Pancreas (tissue), 10 donors: ENCODE data around the gene ATP1A1. TPM values are rescaled to one million over a fixed set of nuclear protein-coding genes. Genes with fewer than 3 reads are reported as not detected.

Experiments used
- ATAC-seq, 4 donors: fragments of 200-7000 bp; cut with Tn5 transposase; one replicate each; pipeline versions ENCODE4 v1.8.0 to v1.9.1; 2020; ENCODE audit warnings: mild to moderate bottlenecking in 4 of 4, moderate library complexity in 4 of 4
- DNase-seq, 6 donors: peaks; one replicate each; pipeline ENCODE4 v3.0.0-alpha.2; 2020
- FAIRE-seq: peaks from 2 replicates; lab custom pipeline; 2012; peaks lifted over from hg19 to GRCh38; lab: Jason Lieb, UNC
- H3K27ac ChIP-seq, 4 donors: fragments of 200-600 bp; sonication (generic); 1 replicate in 3 of 4; 2 replicates in 1 of 4; pipeline versions ENCODE4 v1.5.0 to v1.8.0; 2020
- H3K27me3 ChIP-seq, 4 donors: fragments of 200-600 bp; one replicate each; pipeline ENCODE4 v1.8.0; 2021
- H3K36me3 ChIP-seq, 3 donors: fragments of 200-600 bp; sonication (generic) in 1 of 3; one replicate each; pipeline versions ENCODE4 v1.5.0 to v1.8.0; 2020 to 2021
- H3K4me1 ChIP-seq, 3 donors: fragments of 200-600 bp; one replicate each; pipeline ENCODE4 v1.8.0; 2021
- H3K4me3 ChIP-seq, 4 donors: fragments of 200-600 bp; sonication (generic) in 2 of 4; one replicate each; pipeline versions ENCODE4 v1.5.0 to v1.8.0; 2020 to 2021
- H3K9me3 ChIP-seq, 4 donors: fragments of 200-600 bp; one replicate each; pipeline ENCODE4 v1.8.0; 2021
- WGBS, 2 donors: extraction: QIAGEN DNeasy Blood & Tissue Kit; methylation state at CpG; one replicate each; pipeline ENCODE4 v1.1.7; 2013; 5-methylcytosine and 5-hydroxymethylcytosine counted together
- intact Hi-C, 3 donors: fragments of 100-400 bp; cut with DNase I; formaldehyde crosslinking; loops; one replicate each; pipeline versions ENCODE4 v1.11.1 to v1.14.2; 2022
- polyA plus RNA-seq, 2 donors: library from polyadenylated mRNA; stranded (reverse); fragments of 200-250 nt; gene quantifications; one replicate each; pipeline ENCODE4 v1.2.3, GENCODE V29; 2013
- total RNA-seq, 6 donors: library from RNA; stranded (reverse); fragmentation: NEBNext Ultra II Directional in 4 of 6; extraction: Animal tissue kit (Norgen Biotek cat#: 25700) in 4 of 6; gene quantifications; one replicate each; pipeline versions ENCODE4 v1.2.1 to v1.2.4, GENCODE V29; 2021 to 2023
- TF ChIP-seq, protein P1 (sequence below), 4 donors: fragments of 200-600 bp; sonication (generic) in 3 of 4; IDR thresholded peaks; one replicate each; pipeline versions ENCODE4 v1.5.0 to v1.8.0; 2021; ENCODE audit warnings: antibody characterized with exemption in 4 of 4
- donor health status: healthy with polysubstance abuse.
- donor health status: DM: no; HTN: no; CAD: no; lungs with moderate emphysema.
- donor health status: DM: no; HTN: no; CAD: no.
- donor health status: control.
- donor health status: control.
- donor health status: Bipolar disorder and iron deficiency.
- donor health status: DM: yes; HTN: yes; CAD: no.
- donor health status: DM: no; HTN: no; CAD: no.
- donor health status: DM: no; HTN: no; CAD: no.
- donor health status: DM: yes; HTN: yes; CAD: no.

The ATP1A1 gene
- total and polyA plus RNA-seq, 8 donors: 226 to 735 (median 490) TPM

DNA sequence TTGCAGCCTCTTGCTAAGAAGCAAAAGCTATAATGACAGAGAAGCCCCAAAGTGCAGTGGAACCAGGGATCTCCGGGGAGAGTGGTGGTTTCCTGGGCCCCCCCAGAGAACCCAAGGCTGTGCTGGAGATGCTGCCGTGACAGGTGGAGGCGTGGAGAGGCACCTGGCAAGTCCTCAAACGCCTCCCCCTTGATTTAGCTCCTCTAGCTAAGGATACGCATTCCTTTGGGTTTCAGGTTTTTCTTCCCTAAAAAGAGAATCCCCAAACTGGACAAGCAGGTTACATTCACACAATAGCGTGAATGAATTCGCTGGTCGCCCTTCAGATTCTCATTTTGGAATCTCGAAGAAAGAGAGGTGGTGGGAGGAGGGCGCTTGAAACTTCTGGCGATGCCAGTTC, 853 bp upstream of the ATP1A1 start:
- DNase-seq: peak in 1 of 6 donors; percentile 40

DNA sequence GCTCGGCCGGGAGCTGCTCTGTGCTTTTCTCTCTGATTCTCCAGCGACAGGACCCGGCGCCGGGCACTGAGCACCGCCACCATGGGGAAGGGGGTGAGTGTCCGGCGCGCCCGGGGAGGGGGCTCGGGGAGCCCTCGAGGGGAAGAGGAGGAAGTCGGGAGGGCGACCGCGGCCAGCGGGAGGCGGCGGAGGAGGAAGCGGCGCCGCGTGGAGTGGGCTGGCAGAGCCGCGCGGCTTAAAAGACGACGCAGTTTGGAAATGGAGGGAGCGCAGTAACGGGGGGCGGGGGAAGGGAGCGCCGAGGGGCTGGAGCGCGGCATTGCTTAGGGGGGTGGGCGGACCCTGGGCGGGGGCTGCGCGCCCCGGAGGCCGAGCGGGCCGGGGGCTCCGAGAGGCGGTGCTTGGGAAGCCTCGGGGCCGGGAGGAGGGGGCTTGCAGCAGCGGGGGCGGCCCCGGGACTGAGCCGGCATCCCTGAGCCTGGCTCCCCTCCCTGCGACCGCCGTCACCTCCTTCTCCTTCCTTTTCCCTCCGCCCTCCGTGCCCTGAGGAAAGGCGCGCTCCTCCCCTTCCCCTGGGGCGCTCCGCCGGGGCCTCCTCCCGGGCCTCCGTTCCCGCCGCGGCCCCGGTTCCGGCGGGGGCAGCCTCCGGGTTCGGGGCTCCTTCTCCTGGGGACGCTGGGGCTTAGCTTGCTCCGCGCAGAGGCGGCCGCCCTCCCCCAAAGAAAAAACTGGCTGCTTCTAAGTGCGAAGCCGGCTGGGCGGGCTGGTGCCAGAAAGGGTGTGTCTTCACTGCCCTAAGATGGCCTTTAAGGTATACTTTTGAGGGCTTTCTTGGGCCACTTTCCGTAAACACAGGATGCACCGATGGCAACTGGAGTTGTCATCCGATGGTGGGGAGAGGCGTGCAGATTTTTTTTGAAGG, 648 bp downstream of the ATP1A1 start:
- Histone ChIP-seq H3K36me3 (no peaks in the 10 kb centered on the region), H3K27me3 (no peaks in the 10 kb centered on the region), H3K4me3 (peak overlapping the region; percentile 82 to 96 (median 91)), H3K27ac (peak overlapping the region; percentile 91 to 96 (median 94)), H3K9me3 (no peaks in the 10 kb centered on the region), H3K4me1 (peaks cover 11 to 37% (median 27%) of the 10 kb centered on the region in 3 donors)
- WGBS, 2 donors: 0 to 1% methylated on average over 29 to 84 of the region's 84 CpGs
- intact Hi-C loops: loop anchor here in 2 of 3 donors (10.0 kb wide), 2 partner anchors 59 to 219 kb away; no protein-coding TSS in a partner anchor
- FAIRE-seq (no peak), ATAC-seq (peak; percentile 26 to 52 (median 31)), DNase-seq (peak; percentile 62 to 86 (median 78))
- TF ChIP-seq, protein P1, sequence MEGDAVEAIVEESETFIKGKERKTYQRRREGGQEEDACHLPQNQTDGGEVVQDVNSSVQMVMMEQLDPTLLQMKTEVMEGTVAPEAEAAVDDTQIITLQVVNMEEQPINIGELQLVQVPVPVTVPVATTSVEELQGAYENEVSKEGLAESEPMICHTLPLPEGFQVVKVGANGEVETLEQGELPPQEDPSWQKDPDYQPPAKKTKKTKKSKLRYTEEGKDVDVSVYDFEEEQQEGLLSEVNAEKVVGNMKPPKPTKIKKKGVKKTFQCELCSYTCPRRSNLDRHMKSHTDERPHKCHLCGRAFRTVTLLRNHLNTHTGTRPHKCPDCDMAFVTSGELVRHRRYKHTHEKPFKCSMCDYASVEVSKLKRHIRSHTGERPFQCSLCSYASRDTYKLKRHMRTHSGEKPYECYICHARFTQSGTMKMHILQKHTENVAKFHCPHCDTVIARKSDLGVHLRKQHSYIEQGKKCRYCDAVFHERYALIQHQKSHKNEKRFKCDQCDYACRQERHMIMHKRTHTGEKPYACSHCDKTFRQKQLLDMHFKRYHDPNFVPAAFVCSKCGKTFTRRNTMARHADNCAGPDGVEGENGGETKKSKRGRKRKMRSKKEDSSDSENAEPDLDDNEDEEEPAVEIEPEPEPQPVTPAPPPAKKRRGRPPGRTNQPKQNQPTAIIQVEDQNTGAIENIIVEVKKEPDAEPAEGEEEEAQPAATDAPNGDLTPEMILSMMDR (IDR thresholded peaks at IDR 0.05): no peak

More for the DNA sequence above, 853 bp upstream of the ATP1A1 start:
- TF ChIP-seq, protein P1 (IDR thresholded peaks at IDR 0.05): no peak
- Histone ChIP-seq H3K27me3 (no peaks in the 10 kb centered on the region), H3K27ac (peak overlapping the region; percentile 91 to 96 (median 94)), H3K4me3 (peak overlapping the region; percentile 82 to 96 (median 91)), H3K9me3 (no peaks in the 10 kb centered on the region), H3K4me1 (peaks cover 7 to 23% (median 16%) of the 10 kb centered on the region in 3 donors), H3K36me3 (no peaks in the 10 kb centered on the region)
- FAIRE-seq (no peak), ATAC-seq (no peak)
- intact Hi-C loops: loop anchor here in 2 of 3 donors (10.0 kb wide), 2 partner anchors 57 to 217 kb away; no protein-coding TSS in a partner anchor
- 28 to 33% methylated on average over 11 of the region's 11 CpGs for WGBS, 2 donors

DNA sequence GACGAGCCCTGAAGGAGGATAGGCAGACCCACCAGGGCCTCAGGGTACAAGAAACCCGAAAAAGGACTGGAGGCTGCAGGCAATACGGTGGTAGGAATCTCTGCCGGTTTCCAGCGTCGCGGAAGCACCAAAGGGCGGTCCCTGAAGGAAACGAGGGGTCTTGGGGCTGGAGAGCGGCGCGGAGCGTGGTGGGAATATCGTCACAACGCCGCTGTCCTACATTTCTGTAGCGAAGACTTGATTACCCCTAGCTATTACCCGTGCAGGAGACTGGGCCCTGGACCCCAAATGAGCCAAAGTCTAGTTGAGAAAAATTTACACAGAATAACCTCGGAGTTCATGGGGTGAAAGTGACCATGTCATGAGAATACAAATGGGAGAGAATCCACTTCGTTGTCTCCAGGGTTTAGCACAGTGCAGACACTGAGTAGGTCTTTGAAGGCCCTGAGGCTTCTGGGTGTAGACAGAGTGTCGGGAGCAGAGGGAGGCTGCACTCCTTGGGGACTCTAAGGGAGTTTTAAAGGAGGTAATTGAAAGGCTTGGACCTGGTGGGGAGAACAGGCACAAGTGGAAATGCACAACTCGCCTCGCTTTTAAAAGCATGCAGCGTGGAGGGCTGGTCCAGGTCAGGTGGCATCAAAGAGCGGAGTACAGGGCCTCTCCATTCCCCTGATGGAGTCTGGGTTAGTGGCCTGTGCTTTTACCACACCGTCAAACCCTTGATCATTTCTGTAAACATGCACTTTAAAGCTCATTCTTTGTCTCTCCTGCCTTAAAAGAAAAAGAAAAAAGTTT, 1.5 kb downstream of the ATP1A1 start:
- intact Hi-C loops: loop anchor here in 2 of 3 donors (10.0 kb wide), 2 partner anchors 60 to 220 kb away; no protein-coding TSS in a partner anchor
- FAIRE-seq (no peak), DNase-seq (no peak), ATAC-seq (no peak)
- Histone ChIP-seq H3K36me3 (no peaks in the 10 kb centered on the region), H3K4me3 (peak overlapping the region; percentile 82 to 96 (median 91)), H3K9me3 (no peaks in the 10 kb centered on the region), H3K4me1 (peaks cover 20 to 44% (median 36%) of the 10 kb centered on the region in 3 donors), H3K27me3 (no peaks in the 10 kb centered on the region), H3K27ac (peak overlapping the region; percentile 91 to 96 (median 94))
- TF ChIP-seq, protein P1 (IDR thresholded peaks at IDR 0.05): no peak
- WGBS, 2 donors: 13 to 19% methylated on average over 26 of the region's 26 CpGs

DNA sequence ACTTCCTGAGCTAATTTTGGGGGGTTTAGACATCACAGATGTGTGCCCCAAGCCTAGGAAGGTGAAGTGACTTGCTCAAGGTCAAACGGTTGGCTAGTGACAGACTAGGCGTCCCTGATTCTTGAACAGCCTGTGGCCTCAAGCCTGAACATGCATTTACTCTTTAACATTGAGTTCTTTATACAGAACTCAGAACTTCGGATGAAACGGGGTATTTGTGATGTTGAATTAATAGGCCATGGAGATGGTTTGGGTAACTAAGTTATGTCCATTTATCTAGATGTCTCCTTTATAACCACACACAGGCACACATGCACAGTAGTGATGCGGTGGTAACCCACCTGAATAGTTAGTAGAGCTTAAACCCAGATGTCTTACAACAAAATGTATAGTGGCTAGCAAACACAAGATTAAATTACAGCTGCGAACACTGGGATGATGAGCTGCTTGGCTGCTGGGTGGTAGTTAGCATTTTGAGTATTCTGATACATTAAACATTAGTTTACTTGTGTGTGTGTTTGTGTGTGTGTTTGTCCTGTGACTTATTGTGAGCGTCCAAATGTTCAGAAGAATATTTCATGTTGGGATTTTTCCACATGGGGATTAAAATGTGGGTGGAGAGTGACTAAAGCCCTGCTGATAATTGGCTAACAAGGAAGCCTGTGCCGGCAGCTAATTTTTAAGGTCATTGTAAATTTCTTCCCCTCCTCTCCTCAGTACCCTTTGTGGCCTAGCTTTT, 2.3 kb downstream of the ATP1A1 start:
- FAIRE-seq: no peak
- Histone ChIP-seq H3K4me3 (peak overlapping the region; percentile 82 to 96 (median 91)), H3K9me3 (no peaks in the 10 kb centered on the region), H3K27ac (peak overlapping the region; percentile 91 to 96 (median 94)), H3K27me3 (no peaks in the 10 kb centered on the region), H3K36me3 (no peaks in the 10 kb centered on the region), H3K4me1 (peaks cover 28 to 51% (median 43%) of the 10 kb centered on the region in 3 donors)
- TF ChIP-seq, protein P1 (IDR thresholded peaks at IDR 0.05): no peak
- intact Hi-C loops: loop anchor here in 2 of 3 donors (10.0 kb wide), 2 partner anchors 61 to 221 kb away; no protein-coding TSS in a partner anchor
- WGBS, 2 donors: 24 to 28% methylated on average over 8 of the region's 8 CpGs
- DNase-seq: no peak
- no peak for ATAC-seq
